ENCODE data around the gene DHX57.

- peak; percentile 34; the same call in 1 of the 2 replicates for TF ChIP-seq RAD21 (IDR thresholded peaks at IDR 0.05; ENCODE audit: low read depth)
- TF ChIP-seq MAX (IDR thresholded peaks at IDR 0.05), result no peak
- TF ChIP-seq EP300 (IDR thresholded peaks at IDR 0.05; ENCODE audit: borderline replicate concordance), result no peak
- no peak for TF ChIP-seq TAF1 (IDR thresholded peaks at IDR 0.05; ENCODE audit: low read depth)
- TF ChIP-seq YY1 (IDR thresholded peaks at IDR 0.05; ENCODE audit: low read depth), result no peak
- TF ChIP-seq, protein P1, sequence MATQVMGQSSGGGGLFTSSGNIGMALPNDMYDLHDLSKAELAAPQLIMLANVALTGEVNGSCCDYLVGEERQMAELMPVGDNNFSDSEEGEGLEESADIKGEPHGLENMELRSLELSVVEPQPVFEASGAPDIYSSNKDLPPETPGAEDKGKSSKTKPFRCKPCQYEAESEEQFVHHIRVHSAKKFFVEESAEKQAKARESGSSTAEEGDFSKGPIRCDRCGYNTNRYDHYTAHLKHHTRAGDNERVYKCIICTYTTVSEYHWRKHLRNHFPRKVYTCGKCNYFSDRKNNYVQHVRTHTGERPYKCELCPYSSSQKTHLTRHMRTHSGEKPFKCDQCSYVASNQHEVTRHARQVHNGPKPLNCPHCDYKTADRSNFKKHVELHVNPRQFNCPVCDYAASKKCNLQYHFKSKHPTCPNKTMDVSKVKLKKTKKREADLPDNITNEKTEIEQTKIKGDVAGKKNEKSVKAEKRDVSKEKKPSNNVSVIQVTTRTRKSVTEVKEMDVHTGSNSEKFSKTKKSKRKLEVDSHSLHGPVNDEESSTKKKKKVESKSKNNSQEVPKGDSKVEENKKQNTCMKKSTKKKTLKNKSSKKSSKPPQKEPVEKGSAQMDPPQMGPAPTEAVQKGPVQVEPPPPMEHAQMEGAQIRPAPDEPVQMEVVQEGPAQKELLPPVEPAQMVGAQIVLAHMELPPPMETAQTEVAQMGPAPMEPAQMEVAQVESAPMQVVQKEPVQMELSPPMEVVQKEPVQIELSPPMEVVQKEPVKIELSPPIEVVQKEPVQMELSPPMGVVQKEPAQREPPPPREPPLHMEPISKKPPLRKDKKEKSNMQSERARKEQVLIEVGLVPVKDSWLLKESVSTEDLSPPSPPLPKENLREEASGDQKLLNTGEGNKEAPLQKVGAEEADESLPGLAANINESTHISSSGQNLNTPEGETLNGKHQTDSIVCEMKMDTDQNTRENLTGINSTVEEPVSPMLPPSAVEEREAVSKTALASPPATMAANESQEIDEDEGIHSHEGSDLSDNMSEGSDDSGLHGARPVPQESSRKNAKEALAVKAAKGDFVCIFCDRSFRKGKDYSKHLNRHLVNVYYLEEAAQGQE (IDR thresholded peaks at IDR 0.05; ENCODE audit: low read depth), result no peak
- TF ChIP-seq CEBPB (IDR thresholded peaks at IDR 0.05), result no peak
Observed at GRCh38 chr2:38835015-38835601, 40.6 kb downstream of the DHX57 start.
